GM12892 (cell line): ENCODE data around the gene ITPR3.

Experiments used
- DNase-seq: peaks from one replicate; pipeline ENCODE4 v3.0.0; 2011; ENCODE audit not compliant: insufficient read length
- FAIRE-seq: peaks from 2 replicates; lab custom pipeline; 2011; peaks lifted over from hg19 to GRCh38; lab: Jason Lieb, UNC
- POLR2A ChIP-seq: IDR thresholded peaks from 2 replicates; pipeline ENCODE4 v1.6.1; 2011; ENCODE audit warnings: low read depth, low read length, control low read depth
- POLR2AphosphoS5 ChIP-seq: IDR thresholded peaks from 2 replicates; pipeline ENCODE4 v1.6.1; 2011; ENCODE audit warnings: low read depth, low read length, control low read depth
- TAF1 ChIP-seq: IDR thresholded peaks from 2 replicates; pipeline ENCODE4 v1.6.1; 2011; ENCODE audit warnings: low read depth, mild to moderate bottlenecking, control low read depth, low read length, borderline replicate concordance

ITPR3 gene

GRCh38 chr6:33731751-33732282, 110.7 kb downstream of the ITPR3 start:
- no peak for TF ChIP-seq POLR2AphosphoS5
- FAIRE-seq: no peak
- DNase-seq: no peak

GRCh38 chr6:33732385-33732784, 111.3 kb downstream of the ITPR3 start:
- FAIRE-seq: no peak
- TF ChIP-seq TAF1 (no peak), POLR2A (no peak), POLR2AphosphoS5 (no peak)

GRCh38 chr6:33732817-33733708, 111.9 kb downstream of the ITPR3 start:
- no peak for DNase-seq
- FAIRE-seq: no peak
- TF ChIP-seq POLR2AphosphoS5: no peak
- TF ChIP-seq TAF1: no peak
- no peak for TF ChIP-seq POLR2A

More at GRCh38 chr6:33732385-33732784, 111.3 kb downstream of the ITPR3 start:
- DNase-seq: no peak

- no peak for FAIRE-seq
- TF ChIP-seq POLR2A: no peak
- no peak for TF ChIP-seq POLR2AphosphoS5
- TF ChIP-seq TAF1: no peak
Measured at GRCh38 chr6:33733709-33734007, 112.5 kb downstream of the ITPR3 start.

GRCh38 chr6:33735216-33735615, 114.1 kb downstream of the ITPR3 start:
- TF ChIP-seq TAF1 (no peak), POLR2AphosphoS5 (no peak), POLR2A (no peak)
- no peak for FAIRE-seq
- DNase-seq: no peak

More at GRCh38 chr6:33733709-33734007, 112.5 kb downstream of the ITPR3 start:
- no peak for DNase-seq

GRCh38 chr6:33737267-33738026, 116.3 kb downstream of the ITPR3 start:
- DNase-seq (no peak), FAIRE-seq (no peak)
- no peak for TF ChIP-seq TAF1
- no peak for TF ChIP-seq POLR2A
- TF ChIP-seq POLR2AphosphoS5: no peak

- no peak for FAIRE-seq
Measured at GRCh38 chr6:33738153-33738552, 117.0 kb downstream of the ITPR3 start.

GRCh38 chr6:33738879-33739278, 117.8 kb downstream of the ITPR3 start:
- TF ChIP-seq POLR2A (no peak), POLR2AphosphoS5 (no peak), TAF1 (no peak)
- no peak for FAIRE-seq
- DNase-seq: no peak

More at GRCh38 chr6:33738153-33738552, 117.0 kb downstream of the ITPR3 start:
- TF ChIP-seq POLR2A (no peak), POLR2AphosphoS5 (no peak), TAF1 (no peak)
- no peak for DNase-seq

GRCh38 chr6:33739571-33739970, 118.4 kb downstream of the ITPR3 start:
- no peak for FAIRE-seq
- TF ChIP-seq POLR2AphosphoS5: no peak
- TF ChIP-seq POLR2A: no peak
- no peak for TF ChIP-seq TAF1
- no peak for DNase-seq

- DNase-seq (no peak), FAIRE-seq (no peak)
- TF ChIP-seq TAF1 (no peak), POLR2A (no peak), POLR2AphosphoS5 (no peak)
Measured at GRCh38 chr6:33740204-33740608, 119.1 kb downstream of the ITPR3 start.

GRCh38 chr6:33740794-33741193, 119.7 kb downstream of the ITPR3 start:
- no peak for TF ChIP-seq POLR2A
- no peak for TF ChIP-seq TAF1
- no peak for TF ChIP-seq POLR2AphosphoS5
- FAIRE-seq (no peak), DNase-seq (no peak)
